Gastrocnemius medialis (tissue), 4 donors: Measurements from ENCODE around the gene SUPT4H1. TPM values are rescaled to one million over a fixed set of nuclear protein-coding genes. Genes with fewer than 3 reads are reported as not detected.

Source experiments
- ATAC-seq, 2 donors: fragments of 150-250 bp; one replicate each; pipeline ENCODE4 v1.9.1; 2016
- DNase-seq, 2 donors: peaks; one replicate each; pipeline ENCODE4 v3.0.0-alpha.2; 2019
- H3K27ac ChIP-seq, 4 donors: fragments of 200-600 bp; sonication (generic); 1 replicate in 1 of 4; 2 replicates in 3 of 4; pipeline ENCODE4 v1.5.1; 2016 to 2018; ENCODE audit warnings: mild to moderate bottlenecking in 2 of 4, moderate library complexity in 1 of 4
- H3K27me3 ChIP-seq, 3 donors: fragments of 200-600 bp; sonication (generic) in 2 of 3; 1 replicate in 1 of 3; 2 replicates in 2 of 3; pipeline versions ENCODE4 v1.5.1 to v1.6.0; 2016 to 2019; ENCODE audit warnings: mild to moderate bottlenecking in 1 of 3, moderate library complexity in 1 of 3
- H3K36me3 ChIP-seq, 2 donors: fragments of 200-600 bp; sonication (generic) in 1 of 2; one replicate each; pipeline ENCODE4 v1.5.1; 2017 to 2018
- H3K4me1 ChIP-seq, 2 donors: fragments of 200-600 bp; sonication (generic) in 1 of 2; one replicate each; pipeline ENCODE4 v1.5.1; 2016 to 2017; ENCODE audit warnings: mild to moderate bottlenecking in 2 of 2
- H3K4me3 ChIP-seq, 4 donors: fragments of 200-600 bp; sonication (generic) in 3 of 4; 1 replicate in 1 of 4; 2 replicates in 3 of 4; pipeline ENCODE4 v1.5.1; 2016 to 2019; ENCODE audit warnings: mild to moderate bottlenecking in 2 of 4
- H3K9me3 ChIP-seq, 3 donors: fragments of 200-600 bp; sonication (generic) in 2 of 3; 1 replicate in 1 of 3; 2 replicates in 2 of 3; pipeline ENCODE4 v1.5.1; 2016 to 2019
- POLR2A ChIP-seq, 2 donors: fragments of 450-650 bp; IDR thresholded peaks; one replicate each; pipeline ENCODE4 v1.6.1; 2017; ENCODE audit warnings: antibody characterized with exemption in 2 of 2, mild to moderate bottlenecking in 2 of 2, moderate library complexity in 2 of 2
- in situ Hi-C, 4 donors: fragments of 200-750 bp; cut with MboI; loops; one replicate each; pipeline versions ENCODE4 v1.15.0 to v1.8.0; 2017; ENCODE audit warnings: low sequenced_read_pairs in 4 of 4
- intact Hi-C: fragments of 100-400 bp; cut with DNase I; formaldehyde crosslinking; loops from one replicate; pipeline ENCODE4 v1.15.1; 2023; ENCODE audit warnings: low total_unique reads
- total RNA-seq, 4 donors: library from RNA; depleted of rRNA; stranded (reverse); fragments of >200 nt; gene quantifications; one replicate each; pipeline versions ENCODE4 v1.1.0 to v1.2.3, GENCODE V29; 2016
- TF ChIP-seq, protein P1 (sequence below), 5 experiments: fragments of 450-650 bp in 3 of 5; fragments of 200-600 bp in 2 of 5; sonication (generic) in 2 of 5; IDR thresholded peaks in 4 of 5; conservative IDR thresholded peaks in 1 of 5; 1 replicate in 4 of 5; 2 replicates in 1 of 5; pipeline ENCODE4 v1.5.1; 2016 to 2019; ENCODE audit warnings: antibody characterized with exemption in 5 of 5, mild to moderate bottlenecking in 3 of 5, moderate library complexity in 3 of 5

SUPT4H1 gene
- total RNA-seq = 10 to 100 TPM; 39.6 to 49.0 (median 41.1) TPM

GRCh38 chr17:58351831-58352595 lies at the start of gene SUPT4H1:
Gene SUPT4H1, minus strand, starts transcription at chr17:58352201. Its CDS starts 66 bp downstream, at chr17:58352135.
- DNase-seq (peak; percentile 76 to 86), ATAC-seq (peak; percentile 96 to 98)
- intact Hi-C loops (loop anchor here (1.0 to 5.0 kb wide), 4 partner anchors 135 to 755 kb away; partner anchors contain the start of genes MKS1 and TRIM37), in situ Hi-C loops (no loop called here)
- H3K27me3 ChIP-seq = no peaks in the 10 kb centered on the region
- peak within 1 kb of the TSS; percentile 63 to 96 (median 92) for H3K4me3 ChIP-seq
- peaks cover 7 to 36% of the 10 kb centered on the region in 2 donors for H3K36me3 ChIP-seq
- no peaks in the 10 kb centered on the region for H3K9me3 ChIP-seq
- H3K4me1 ChIP-seq = peaks cover 15 to 19% of the 10 kb centered on the region in 2 donors
- peak within 1 kb of the TSS; percentile 83 to 96 (median 88) for H3K27ac ChIP-seq
- TF ChIP-seq, protein P1, sequence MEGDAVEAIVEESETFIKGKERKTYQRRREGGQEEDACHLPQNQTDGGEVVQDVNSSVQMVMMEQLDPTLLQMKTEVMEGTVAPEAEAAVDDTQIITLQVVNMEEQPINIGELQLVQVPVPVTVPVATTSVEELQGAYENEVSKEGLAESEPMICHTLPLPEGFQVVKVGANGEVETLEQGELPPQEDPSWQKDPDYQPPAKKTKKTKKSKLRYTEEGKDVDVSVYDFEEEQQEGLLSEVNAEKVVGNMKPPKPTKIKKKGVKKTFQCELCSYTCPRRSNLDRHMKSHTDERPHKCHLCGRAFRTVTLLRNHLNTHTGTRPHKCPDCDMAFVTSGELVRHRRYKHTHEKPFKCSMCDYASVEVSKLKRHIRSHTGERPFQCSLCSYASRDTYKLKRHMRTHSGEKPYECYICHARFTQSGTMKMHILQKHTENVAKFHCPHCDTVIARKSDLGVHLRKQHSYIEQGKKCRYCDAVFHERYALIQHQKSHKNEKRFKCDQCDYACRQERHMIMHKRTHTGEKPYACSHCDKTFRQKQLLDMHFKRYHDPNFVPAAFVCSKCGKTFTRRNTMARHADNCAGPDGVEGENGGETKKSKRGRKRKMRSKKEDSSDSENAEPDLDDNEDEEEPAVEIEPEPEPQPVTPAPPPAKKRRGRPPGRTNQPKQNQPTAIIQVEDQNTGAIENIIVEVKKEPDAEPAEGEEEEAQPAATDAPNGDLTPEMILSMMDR (IDR thresholded peaks at IDR 0.05 in 4 of 5, conservative IDR thresholded peaks at IDR 0.05 in 1 of 5) = peak in 1 of 5 experiments; percentile 33
- peak; percentile 73 to 75 for TF ChIP-seq POLR2A (IDR thresholded peaks at IDR 0.05)

DNA sequence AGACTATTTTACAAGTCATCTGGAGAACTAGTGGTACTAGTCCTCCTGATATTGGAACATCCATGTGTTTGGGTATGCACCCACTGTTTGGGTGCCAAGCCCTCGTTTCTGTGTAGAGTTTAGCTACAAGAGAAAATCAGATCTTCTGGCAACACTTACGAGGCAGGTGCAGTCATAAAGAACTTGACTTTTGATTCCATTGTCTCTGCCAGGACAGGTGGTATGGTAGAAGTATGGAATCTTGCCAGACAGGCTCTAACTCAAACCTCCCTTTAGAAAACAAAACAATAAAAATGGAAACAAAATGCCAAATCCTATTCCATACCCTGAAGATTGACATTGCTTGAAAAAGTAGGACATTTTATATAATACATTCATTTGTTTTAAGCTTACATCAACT lies 49.3 kb upstream of the SUPT4H1 start:
- Histone ChIP-seq H3K27me3 (no peaks in the 10 kb centered on the region), H3K9me3 (no peaks in the 10 kb centered on the region), H3K36me3 (no peaks in the 10 kb centered on the region), H3K27ac (no peak overlapping the region), H3K4me3 (no peak overlapping the region), H3K4me1 (no peaks in the 10 kb centered on the region)
- in situ Hi-C loops (loop anchor here in 1 of 4 donors (25.0 kb wide), 1 partner anchor 89 kb away; no protein-coding TSS in a partner anchor), intact Hi-C loops (no loop called here)
- no peak for TF ChIP-seq POLR2A (IDR thresholded peaks at IDR 0.05)
- TF ChIP-seq, protein P1 (IDR thresholded peaks at IDR 0.05 in 4 of 5, conservative IDR thresholded peaks at IDR 0.05 in 1 of 5) = no peak
- DNase-seq (no peak), ATAC-seq (no peak)

DNA sequence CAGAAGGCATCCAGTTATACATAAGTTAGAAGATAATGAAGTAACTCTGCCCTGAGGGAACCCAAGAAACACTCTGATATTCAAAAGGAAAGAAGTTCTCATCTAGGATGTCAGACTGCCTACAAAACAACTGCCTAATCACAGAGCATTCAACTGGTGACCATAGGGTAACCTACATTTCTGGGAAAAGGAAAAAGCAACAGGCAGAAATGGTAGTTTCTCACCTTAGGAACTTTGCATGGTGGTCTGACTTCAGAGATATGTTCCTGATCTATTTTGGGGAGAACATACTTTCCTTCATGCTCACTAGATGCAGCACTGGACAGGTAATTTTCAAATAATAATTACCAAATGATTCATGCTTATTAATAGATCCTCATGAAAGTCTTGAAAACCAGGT lies 48.8 kb upstream of the SUPT4H1 start:
- Histone ChIP-seq H3K36me3 (no peaks in the 10 kb centered on the region), H3K4me3 (no peak overlapping the region), H3K27ac (no peak overlapping the region), H3K27me3 (no peaks in the 10 kb centered on the region), H3K9me3 (no peaks in the 10 kb centered on the region), H3K4me1 (no peaks in the 10 kb centered on the region)
- ATAC-seq = no peak
- in situ Hi-C loops = loop anchor here in 1 of 4 donors (25.0 kb wide), 1 partner anchor 89 kb away; no protein-coding TSS in a partner anchor
- intact Hi-C loops = no loop called here
- TF ChIP-seq, protein P1 (IDR thresholded peaks at IDR 0.05 in 4 of 5, conservative IDR thresholded peaks at IDR 0.05 in 1 of 5) = no peak
- no peak for TF ChIP-seq POLR2A (IDR thresholded peaks at IDR 0.05)
- no peak for DNase-seq

DNA sequence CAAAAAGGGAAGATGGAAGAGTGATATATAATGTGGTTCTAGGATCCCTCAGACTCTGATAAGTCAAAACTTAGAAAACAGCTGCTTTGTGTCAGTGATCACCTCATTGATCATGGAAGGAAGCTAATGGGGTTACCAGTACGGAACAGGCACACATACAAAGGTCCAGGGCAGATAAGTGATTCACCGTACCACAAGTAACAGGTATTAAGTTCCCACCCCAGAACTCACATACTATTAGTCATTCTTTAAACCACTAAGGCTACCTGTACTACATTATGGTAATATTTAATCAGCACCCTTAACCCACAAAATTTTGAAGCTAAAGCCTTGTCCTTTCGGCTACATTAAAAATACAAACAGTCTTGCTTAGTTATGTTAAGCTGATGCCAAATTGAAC lies 48.0 kb upstream of the SUPT4H1 start:
- no peak for TF ChIP-seq POLR2A (IDR thresholded peaks at IDR 0.05)
- TF ChIP-seq, protein P1 (IDR thresholded peaks at IDR 0.05 in 4 of 5, conservative IDR thresholded peaks at IDR 0.05 in 1 of 5) = no peak
- H3K27me3 ChIP-seq = no peaks in the 10 kb centered on the region
- H3K36me3 ChIP-seq = no peaks in the 10 kb centered on the region
- H3K27ac ChIP-seq = no peak overlapping the region
- no peak overlapping the region for H3K4me3 ChIP-seq
- no peaks in the 10 kb centered on the region for H3K4me1 ChIP-seq
- intact Hi-C loops = no loop called here
- in situ Hi-C loops = loop anchor here in 1 of 4 donors (25.0 kb wide), 1 partner anchor 88 kb away; no protein-coding TSS in a partner anchor
- ATAC-seq (no peak), DNase-seq (no peak)
- H3K9me3 ChIP-seq = no peaks in the 10 kb centered on the region
